ENCODE data around the gene RANBP9.

GRCh38 chr6:13718123-13718458 lies 6.5 kb upstream of the RANBP9 start:
- TF ChIP-seq, protein P1, sequence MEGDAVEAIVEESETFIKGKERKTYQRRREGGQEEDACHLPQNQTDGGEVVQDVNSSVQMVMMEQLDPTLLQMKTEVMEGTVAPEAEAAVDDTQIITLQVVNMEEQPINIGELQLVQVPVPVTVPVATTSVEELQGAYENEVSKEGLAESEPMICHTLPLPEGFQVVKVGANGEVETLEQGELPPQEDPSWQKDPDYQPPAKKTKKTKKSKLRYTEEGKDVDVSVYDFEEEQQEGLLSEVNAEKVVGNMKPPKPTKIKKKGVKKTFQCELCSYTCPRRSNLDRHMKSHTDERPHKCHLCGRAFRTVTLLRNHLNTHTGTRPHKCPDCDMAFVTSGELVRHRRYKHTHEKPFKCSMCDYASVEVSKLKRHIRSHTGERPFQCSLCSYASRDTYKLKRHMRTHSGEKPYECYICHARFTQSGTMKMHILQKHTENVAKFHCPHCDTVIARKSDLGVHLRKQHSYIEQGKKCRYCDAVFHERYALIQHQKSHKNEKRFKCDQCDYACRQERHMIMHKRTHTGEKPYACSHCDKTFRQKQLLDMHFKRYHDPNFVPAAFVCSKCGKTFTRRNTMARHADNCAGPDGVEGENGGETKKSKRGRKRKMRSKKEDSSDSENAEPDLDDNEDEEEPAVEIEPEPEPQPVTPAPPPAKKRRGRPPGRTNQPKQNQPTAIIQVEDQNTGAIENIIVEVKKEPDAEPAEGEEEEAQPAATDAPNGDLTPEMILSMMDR (IDR thresholded peaks at IDR 0.05) = no peak
- TF ChIP-seq TCF7L2 (IDR thresholded peaks at IDR 0.05; ENCODE audit: low read depth, low read length) (no peak), POLR2AphosphoS5 (IDR thresholded peaks at IDR 0.05; ENCODE audit: low read depth, low read length) (no peak)
- TF ChIP-seq, protein P2, sequence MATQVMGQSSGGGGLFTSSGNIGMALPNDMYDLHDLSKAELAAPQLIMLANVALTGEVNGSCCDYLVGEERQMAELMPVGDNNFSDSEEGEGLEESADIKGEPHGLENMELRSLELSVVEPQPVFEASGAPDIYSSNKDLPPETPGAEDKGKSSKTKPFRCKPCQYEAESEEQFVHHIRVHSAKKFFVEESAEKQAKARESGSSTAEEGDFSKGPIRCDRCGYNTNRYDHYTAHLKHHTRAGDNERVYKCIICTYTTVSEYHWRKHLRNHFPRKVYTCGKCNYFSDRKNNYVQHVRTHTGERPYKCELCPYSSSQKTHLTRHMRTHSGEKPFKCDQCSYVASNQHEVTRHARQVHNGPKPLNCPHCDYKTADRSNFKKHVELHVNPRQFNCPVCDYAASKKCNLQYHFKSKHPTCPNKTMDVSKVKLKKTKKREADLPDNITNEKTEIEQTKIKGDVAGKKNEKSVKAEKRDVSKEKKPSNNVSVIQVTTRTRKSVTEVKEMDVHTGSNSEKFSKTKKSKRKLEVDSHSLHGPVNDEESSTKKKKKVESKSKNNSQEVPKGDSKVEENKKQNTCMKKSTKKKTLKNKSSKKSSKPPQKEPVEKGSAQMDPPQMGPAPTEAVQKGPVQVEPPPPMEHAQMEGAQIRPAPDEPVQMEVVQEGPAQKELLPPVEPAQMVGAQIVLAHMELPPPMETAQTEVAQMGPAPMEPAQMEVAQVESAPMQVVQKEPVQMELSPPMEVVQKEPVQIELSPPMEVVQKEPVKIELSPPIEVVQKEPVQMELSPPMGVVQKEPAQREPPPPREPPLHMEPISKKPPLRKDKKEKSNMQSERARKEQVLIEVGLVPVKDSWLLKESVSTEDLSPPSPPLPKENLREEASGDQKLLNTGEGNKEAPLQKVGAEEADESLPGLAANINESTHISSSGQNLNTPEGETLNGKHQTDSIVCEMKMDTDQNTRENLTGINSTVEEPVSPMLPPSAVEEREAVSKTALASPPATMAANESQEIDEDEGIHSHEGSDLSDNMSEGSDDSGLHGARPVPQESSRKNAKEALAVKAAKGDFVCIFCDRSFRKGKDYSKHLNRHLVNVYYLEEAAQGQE (IDR thresholded peaks at IDR 0.05; ENCODE audit: insufficient read depth in 1 of 2, low read depth in 2 of 2, low read length in 1 of 2) = no peak

Data from Panc1 (cell line).